GM18867 (cell line): ENCODE measurements around the gene ITPRID1.
"Not testable (repeated sequence)": the region's sequence is repeated elsewhere in the genome, so short reads cannot be mapped to it uniquely, and the experiment has no call there.

Source experiments
- ATAC-seq: cut with Tn5 transposase; IDR thresholded peaks from one replicate; pipeline ENCODE4 v1.9.1; 2021; ENCODE audit warnings: mild to moderate bottlenecking, moderate library complexity; ENCODE audit not compliant: unreplicated experiment

Gene ITPRID1

GRCh38 chr7:31516680-31517502 lies 3.0 kb downstream of the ITPRID1 start:
- ATAC-seq = no peak

- no peak for ATAC-seq
These were observed 3.6 kb downstream of the ITPRID1 start for GRCh38 chr7:31517513-31517912.

GRCh38 chr7:31518766-31519165 lies 4.9 kb downstream of the ITPRID1 start:
- ATAC-seq = no peak

- no peak for ATAC-seq
These were observed 7.6 kb downstream of the ITPRID1 start for GRCh38 chr7:31521336-31522010.

GRCh38 chr7:31526864-31527263 lies 13.0 kb downstream of the ITPRID1 start:
- ATAC-seq = no peak

GRCh38 chr7:31529103-31529502 lies 15.2 kb downstream of the ITPRID1 start:
- ATAC-seq = no peak

GRCh38 chr7:31540651-31541185 lies 26.8 kb downstream of the ITPRID1 start:
- ATAC-seq = not testable (repeated sequence)

- ATAC-seq = no peak
These were observed 31.7 kb downstream of the ITPRID1 start for GRCh38 chr7:31545549-31545948.

- no peak for ATAC-seq
These were observed 35.7 kb downstream of the ITPRID1 start for GRCh38 chr7:31549611-31550010.

GRCh38 chr7:31550432-31550831 lies 36.5 kb downstream of the ITPRID1 start:
- no peak for ATAC-seq

GRCh38 chr7:31553661-31554081 lies 39.8 kb downstream of the ITPRID1 start:
- ATAC-seq = no peak

- no peak for ATAC-seq
These were observed 48.1 kb downstream of the ITPRID1 start for GRCh38 chr7:31562002-31562401.

- no peak for ATAC-seq
These were observed 49.6 kb downstream of the ITPRID1 start for GRCh38 chr7:31563522-31563921.

GRCh38 chr7:31563951-31564350 lies 50.1 kb downstream of the ITPRID1 start:
- ATAC-seq = no peak

GRCh38 chr7:31564661-31565060 lies 50.8 kb downstream of the ITPRID1 start:
- ATAC-seq = no peak

GRCh38 chr7:31569528-31569927 lies 55.6 kb downstream of the ITPRID1 start:
- no peak for ATAC-seq

- no peak for ATAC-seq
These were observed 69.6 kb downstream of the ITPRID1 start for GRCh38 chr7:31583526-31583925.

- no peak for ATAC-seq
These were observed 70.1 kb downstream of the ITPRID1 start for GRCh38 chr7:31583942-31584341.

- ATAC-seq = no peak
These were observed 81.5 kb downstream of the ITPRID1 start for GRCh38 chr7:31595390-31595789.

- ATAC-seq = no peak
These were observed 88.2 kb downstream of the ITPRID1 start for GRCh38 chr7:31602041-31602625.

- ATAC-seq = no peak
These were observed 89.2 kb downstream of the ITPRID1 start for GRCh38 chr7:31603046-31603445.

- no peak for ATAC-seq
These were observed 99.7 kb downstream of the ITPRID1 start for GRCh38 chr7:31613604-31614003.
